GM21390 (cell line): ENCODE measurements around the gene WFDC1.

ENCODE experiments used
- ATAC-seq: cut with Tn5 transposase; IDR thresholded peaks from one replicate; pipeline ENCODE4 v1.9.1; 2021; ENCODE audit not compliant: unreplicated experiment

The WFDC1 gene

GRCh38 chr16:84294531-84295142, at the start of gene WFDC1:
Gene WFDC1 (plus strand): TSS chr16:84294878. CDS start chr16:84294972, 94 bp downstream.
- no peak for ATAC-seq

- ATAC-seq: no peak
These were observed 48.6 kb upstream of the WFDC1 start for GRCh38 chr16:84245956-84246678.

- no peak for ATAC-seq
These were observed 48.0 kb upstream of the WFDC1 start for GRCh38 chr16:84246679-84247077.

GRCh38 chr16:84247331-84247730, 47.3 kb upstream of the WFDC1 start:
- ATAC-seq: no peak

- ATAC-seq: no peak
These were observed 46.8 kb upstream of the WFDC1 start for GRCh38 chr16:84247844-84248243.

GRCh38 chr16:84252184-84252583, 42.5 kb upstream of the WFDC1 start:
- ATAC-seq: no peak

GRCh38 chr16:84253173-84253572, 41.5 kb upstream of the WFDC1 start:
- no peak for ATAC-seq

GRCh38 chr16:84254062-84254461, 40.6 kb upstream of the WFDC1 start:
- ATAC-seq: no peak

- no peak for ATAC-seq
These were observed 39.4 kb upstream of the WFDC1 start for GRCh38 chr16:84255050-84255810.

GRCh38 chr16:84258266-84258665, 36.4 kb upstream of the WFDC1 start:
- ATAC-seq: no peak

- no peak for ATAC-seq
These were observed 35.0 kb upstream of the WFDC1 start for GRCh38 chr16:84259691-84260090.

GRCh38 chr16:84260766-84261554, 33.7 kb upstream of the WFDC1 start:
- ATAC-seq: no peak

GRCh38 chr16:84262031-84262430, 32.6 kb upstream of the WFDC1 start:
- ATAC-seq: no peak

- no peak for ATAC-seq
These were observed 31.7 kb upstream of the WFDC1 start for GRCh38 chr16:84262939-84263338.

- ATAC-seq: no peak
These were observed 28.2 kb upstream of the WFDC1 start for GRCh38 chr16:84266451-84266850.

GRCh38 chr16:84267380-84267779, 27.3 kb upstream of the WFDC1 start:
- no peak for ATAC-seq

- ATAC-seq: no peak
These were observed 26.2 kb upstream of the WFDC1 start for GRCh38 chr16:84268291-84269040.

GRCh38 chr16:84270071-84270470, 24.6 kb upstream of the WFDC1 start:
- ATAC-seq: no peak

GRCh38 chr16:84270531-84270930, 24.1 kb upstream of the WFDC1 start:
- no peak for ATAC-seq

- ATAC-seq: no peak
These were observed 23.6 kb upstream of the WFDC1 start for GRCh38 chr16:84271037-84271436.

GRCh38 chr16:84271866-84272265, 22.8 kb upstream of the WFDC1 start:
- no peak for ATAC-seq
